Measurements from ENCODE around the gene LAMA3.

LAMA3 gene

DNA sequence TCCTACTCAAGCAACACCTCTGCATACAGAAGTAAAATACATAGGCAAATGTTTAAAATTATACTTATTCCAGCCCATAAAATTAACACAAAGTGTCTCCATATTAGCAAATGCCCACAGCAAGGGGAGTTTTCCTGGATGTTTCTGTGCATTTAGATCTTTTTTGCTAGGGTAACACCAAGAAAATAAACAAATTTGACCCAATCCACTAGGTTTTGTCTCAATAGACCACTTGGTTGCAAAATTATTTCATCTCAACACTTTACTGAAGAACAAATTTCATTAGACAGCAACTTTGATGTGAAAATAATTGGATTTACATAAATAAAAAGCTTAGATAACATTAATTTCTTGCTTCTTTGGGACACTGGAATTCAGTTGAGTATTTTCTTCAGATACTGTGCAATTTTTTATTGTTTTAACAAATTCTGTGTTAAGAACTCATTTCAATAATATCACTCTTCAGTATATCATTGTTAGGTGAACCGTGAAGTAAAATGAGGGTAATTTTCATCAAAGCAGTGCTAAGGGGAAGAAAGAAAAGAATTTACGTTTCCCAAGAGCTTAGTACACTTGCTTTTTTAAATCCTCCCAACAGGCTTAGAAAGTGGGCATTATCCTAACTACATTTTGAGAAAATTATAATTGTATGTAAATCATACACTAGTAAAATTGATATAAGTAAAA lies 191.8 kb downstream of the LAMA3 start:
- DNase-seq = no peak

- DNase-seq = peak; percentile 58
Measured at GRCh38 chr18:23881778-23882177, 192.5 kb downstream of the LAMA3 start.

DNA sequence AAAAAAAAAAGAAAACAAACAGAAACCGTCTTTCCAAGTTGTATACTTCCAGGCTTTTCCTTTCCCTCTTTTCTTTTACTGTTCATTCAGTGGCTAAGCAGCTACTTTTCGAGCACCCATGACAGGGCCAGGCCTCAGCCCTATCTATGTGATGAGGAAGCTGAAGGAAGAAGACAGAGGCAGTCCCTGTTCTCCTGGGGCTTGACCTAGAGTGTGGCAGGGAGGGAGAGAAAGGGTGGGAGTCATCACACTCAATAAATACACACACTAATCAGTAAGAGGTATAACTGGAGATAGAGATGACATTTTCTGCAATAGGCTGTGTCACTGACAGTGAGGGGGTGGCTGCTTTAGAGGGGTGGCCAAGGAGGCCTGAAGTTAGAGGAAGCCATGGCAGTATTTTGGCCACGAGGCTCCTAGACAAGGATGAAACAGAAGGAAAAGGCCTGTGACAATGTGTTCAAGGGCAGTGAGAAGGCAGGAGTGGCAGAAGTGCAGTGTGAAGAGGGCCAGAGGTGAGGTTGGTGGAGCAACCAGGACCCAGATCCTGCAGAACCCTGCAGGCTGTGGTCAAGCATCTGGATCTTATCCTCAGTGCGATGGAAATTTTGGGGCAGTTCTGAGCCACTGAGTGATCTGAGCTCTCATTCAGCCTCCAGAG lies 193.5 kb downstream of the LAMA3 start:
- DNase-seq = no peak

- peak; percentile 91 for DNase-seq
Measured at GRCh38 chr18:23883277-23883790, 194.1 kb downstream of the LAMA3 start.

GRCh38 chr18:23884681-23885375 lies 195.6 kb downstream of the LAMA3 start:
- peak; percentile 29 for DNase-seq

GRCh38 chr18:23885750-23886149 lies 196.5 kb downstream of the LAMA3 start:
- no peak for DNase-seq

DNA sequence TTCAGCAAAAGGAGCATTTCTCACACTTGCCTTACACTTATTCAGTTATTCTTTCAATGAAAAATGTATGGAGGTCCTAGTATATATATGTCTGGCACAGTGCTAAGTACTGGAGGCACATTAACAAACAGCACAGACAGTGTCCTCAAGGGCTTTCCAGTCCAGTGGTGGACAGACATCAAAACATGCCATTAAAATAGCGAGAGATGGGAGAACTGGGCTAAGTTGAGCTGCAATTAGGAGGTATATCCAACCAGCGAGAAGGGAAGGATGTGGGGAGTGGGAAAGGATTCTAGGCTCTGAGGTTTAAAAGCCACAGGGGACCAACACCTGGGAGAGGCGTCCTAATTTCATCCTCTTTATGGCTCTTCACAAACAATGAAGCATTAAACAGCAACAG lies 197.8 kb downstream of the LAMA3 start:
- DNase-seq = peak; percentile 80

DNA sequence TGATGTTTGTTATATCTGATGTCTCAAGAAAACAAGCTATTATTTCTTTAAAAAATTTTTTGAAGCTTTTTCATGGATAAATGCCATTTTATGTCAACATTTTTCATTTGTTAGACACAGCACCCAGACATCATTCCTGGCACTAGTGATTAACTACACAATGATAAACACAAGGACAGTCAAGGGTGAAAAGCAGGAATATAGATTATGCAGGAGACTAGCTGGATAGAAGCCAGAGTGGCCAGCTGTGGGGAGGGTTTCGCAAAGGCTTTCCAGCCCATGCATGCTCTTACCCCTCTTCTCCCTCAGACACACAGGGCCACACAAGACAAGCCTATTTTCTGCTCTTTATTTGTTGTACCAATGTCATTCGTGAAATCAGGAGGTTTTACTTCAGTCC lies 198.2 kb downstream of the LAMA3 start:
- peak; percentile 93 for DNase-seq

- DNase-seq = peak; percentile 24
Measured at GRCh38 chr18:23888881-23889280, 199.6 kb downstream of the LAMA3 start.

DNA sequence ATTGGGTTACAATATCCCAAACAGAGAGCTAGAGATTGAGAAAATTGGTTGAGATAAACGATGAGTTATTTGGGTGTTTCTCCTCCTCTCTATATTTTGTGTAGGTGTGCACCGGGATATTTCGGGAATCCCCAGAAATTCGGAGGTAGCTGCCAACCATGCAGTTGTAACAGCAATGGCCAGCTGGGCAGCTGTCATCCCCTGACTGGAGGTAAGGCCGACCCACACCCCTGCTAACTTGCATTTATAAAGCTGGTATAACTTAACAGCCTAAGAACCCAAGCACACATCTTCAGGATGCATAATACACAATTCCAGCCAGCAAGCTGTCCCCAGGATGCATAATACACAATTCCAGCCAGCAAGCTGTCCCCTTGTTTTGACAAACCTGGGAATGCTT lies 200.7 kb downstream of the LAMA3 start:
- DNase-seq = no peak

DNA sequence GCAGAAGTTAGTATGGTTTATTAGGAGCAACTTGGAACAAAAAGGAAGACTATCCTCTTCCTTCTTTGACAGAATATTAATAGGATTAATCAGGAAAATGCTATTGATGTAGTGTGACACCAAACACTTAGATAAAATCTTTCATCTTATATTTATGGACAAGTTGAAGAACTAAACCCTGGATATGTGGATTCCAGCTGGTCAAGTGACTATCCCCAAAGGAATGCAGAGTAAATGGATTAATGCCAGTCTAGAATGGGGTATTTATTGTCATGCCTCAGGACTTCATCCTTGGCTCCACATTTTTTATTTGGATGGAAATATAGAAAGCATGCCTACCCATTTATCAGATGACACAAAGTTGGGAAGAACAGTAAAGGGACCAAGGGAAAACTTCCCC lies 201.3 kb downstream of the LAMA3 start:
- no peak for DNase-seq

DNA sequence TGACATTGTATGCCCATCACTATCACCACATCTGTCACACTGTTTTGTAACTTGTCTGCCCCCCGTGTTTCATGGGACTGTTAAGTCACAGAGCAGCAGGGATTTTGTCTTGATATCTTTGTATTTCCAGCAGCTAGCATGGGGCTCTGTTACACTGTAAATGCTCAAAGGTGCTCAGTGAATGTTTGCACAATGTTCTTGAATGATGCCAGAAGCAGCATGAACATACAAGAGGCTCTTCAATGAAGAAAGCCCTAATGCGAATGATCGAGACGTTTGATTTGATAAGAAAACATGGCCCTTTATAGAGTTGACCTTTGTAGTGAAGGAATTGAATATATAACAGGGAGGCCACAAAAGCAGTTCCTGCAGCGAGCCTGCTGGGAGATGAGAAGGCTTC lies 204.4 kb downstream of the LAMA3 start:
- no peak for DNase-seq

- no peak for DNase-seq
Measured at GRCh38 chr18:23894661-23895175, 205.5 kb downstream of the LAMA3 start.

DNA sequence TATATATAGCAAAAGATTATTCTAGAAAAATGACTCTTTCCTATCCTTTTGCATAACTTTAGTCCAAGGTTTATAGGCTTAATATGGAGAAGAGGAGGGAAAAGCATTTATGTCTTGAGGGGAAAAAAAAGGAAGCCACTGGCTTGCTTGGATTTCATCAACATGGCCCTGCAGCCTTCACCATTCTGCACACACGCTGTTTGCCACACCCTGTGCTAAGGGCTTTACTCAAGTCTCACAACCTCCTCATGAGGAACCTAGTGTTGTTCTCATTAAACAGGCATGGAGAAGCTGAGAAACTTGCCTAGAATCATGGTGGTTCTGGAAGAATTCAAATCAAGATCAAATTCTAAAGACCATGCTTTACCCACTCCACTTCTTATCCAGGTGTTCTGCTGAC lies 208.0 kb downstream of the LAMA3 start:
- no peak for DNase-seq

DNA sequence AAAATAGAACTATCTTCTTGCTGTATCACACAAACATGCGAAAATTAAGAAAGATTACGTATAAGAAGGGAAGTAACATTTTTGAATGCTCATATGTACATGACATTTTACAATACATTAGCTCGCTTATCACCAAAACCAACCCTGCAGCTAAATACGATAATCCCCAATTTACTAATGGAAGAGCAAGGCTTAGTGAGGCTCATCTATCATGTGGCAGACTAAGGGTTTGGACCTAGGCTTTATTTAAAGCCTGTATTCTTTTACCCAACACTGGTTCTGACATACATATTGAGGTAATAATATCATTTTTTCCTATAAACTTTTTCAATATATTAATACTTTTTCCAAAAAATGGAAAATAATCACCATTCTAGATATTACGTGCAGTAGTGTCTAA lies 208.5 kb downstream of the LAMA3 start:
- no peak for DNase-seq

- DNase-seq = peak; percentile 38
Measured at GRCh38 chr18:23900994-23901393, 211.7 kb downstream of the LAMA3 start.

- DNase-seq = no peak
Measured at GRCh38 chr18:23902396-23902795, 213.1 kb downstream of the LAMA3 start.

GRCh38 chr18:23903971-23904370 lies 214.7 kb downstream of the LAMA3 start:
- DNase-seq = no peak

DNA sequence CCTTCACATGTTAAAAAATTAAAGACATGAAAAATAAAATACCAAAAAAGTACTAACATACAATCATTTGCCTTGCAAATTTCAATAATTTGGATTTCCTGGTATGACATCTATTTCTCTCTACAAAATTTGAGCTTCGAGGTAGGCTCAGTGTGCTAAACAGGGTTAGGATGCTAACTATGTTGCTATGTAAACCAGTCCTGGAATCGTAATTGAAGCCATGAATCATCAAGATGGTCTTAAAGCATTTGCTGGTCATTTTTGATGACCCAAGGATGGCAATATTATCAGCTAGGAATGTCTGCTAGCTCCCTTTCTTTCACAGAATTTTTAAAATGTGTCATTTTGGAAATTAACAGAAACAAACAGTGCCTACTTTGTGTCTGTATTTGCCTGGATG lies 217.4 kb downstream of the LAMA3 start:
- DNase-seq = no peak

DNA sequence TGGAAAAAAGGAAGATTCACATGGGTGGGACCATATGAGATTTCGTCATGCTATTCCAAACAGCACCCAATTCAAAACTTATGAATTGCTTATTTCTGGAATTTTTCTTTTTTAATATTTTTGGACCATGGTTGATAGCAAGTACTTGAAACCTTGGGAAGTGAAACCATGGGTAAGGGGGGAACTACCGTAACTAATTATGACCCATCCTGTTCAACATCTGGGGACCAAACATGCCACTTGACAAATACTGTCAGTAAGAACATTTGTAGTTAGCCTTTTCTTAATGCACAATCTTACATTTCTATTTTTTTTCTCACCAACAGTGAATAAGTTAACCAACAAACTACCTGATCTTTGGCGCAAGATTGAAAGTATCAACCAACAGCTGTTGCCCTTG lies 219.6 kb downstream of the LAMA3 start:
- no peak for DNase-seq

DNA sequence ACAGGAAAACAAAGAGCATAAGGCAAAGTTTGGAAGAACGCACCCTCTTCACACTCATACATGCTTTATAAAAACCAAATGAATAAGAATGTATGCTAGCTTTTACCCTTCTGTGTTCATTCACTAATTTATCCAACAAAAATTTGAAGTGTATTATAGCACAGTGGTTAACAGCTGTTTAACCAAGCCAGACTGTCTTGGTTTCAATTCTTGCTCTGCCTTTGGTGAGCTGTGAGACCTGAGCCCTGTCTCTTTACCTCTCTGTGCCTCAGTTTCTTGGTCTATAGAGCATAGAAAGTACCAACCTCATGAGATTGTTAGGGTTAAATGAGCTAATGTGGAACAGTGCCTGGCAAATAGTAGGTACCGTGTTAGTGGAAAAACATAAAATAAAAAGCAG lies 220.8 kb downstream of the LAMA3 start:
- no peak for DNase-seq

GRCh38 chr18:23912356-23912755 lies 223.1 kb downstream of the LAMA3 start:
- DNase-seq = no peak

- DNase-seq = no peak
Measured at GRCh38 chr18:23916338-23916737, 227.1 kb downstream of the LAMA3 start.

All from SHP77 treated with DMSO at 0.1 percent for 48 hours (cell line).